H1 (cell line): ENCODE data around the gene FSCN2. TPM values are rescaled to one million over a fixed set of nuclear protein-coding genes. Genes with fewer than 3 reads are reported as not detected.
A peak's percentile ranks its signal among the peaks of the same experiment; 100 is the strongest.

Experiments
- CTCF ChIA-PET: fragments of 300-600 bp; sonication (Branson Sonifier 250); formaldehyde crosslinking; loops from one replicate; lab custom pipeline; 2021; ENCODE audit not compliant: partially characterized antibody; lab: Charles Lee
- POLR2A ChIA-PET: fragments of 300-600 bp; sonication (Branson Sonifier 250); formaldehyde crosslinking; loops from one replicate; lab custom pipeline; 2021; ENCODE audit warnings: inconsistent platforms; ENCODE audit not compliant: partially characterized antibody; lab: Charles Lee
- DNase-seq, 2 experiments: peaks; one replicate each; pipeline versions ENCODE4 v3.0.0 to v3.0.0-alpha.2; 2010 to 2022; ENCODE audit warnings: low spot score in 2 of 2, low read depth in 1 of 2, mixed read lengths in 1 of 2
- FAIRE-seq: peaks from 2 replicates; lab custom pipeline; 2011; peaks lifted over from hg19 to GRCh38; lab: Jason Lieb, UNC
- H2AFZ ChIP-seq: 2 replicates; pipeline ENCODE4 v1.8.1; 2012; ENCODE audit warnings: low read length, inconsistent platforms
- H2AK5ac ChIP-seq: 2 replicates; pipeline ENCODE4 v1.6.1; 2013; ENCODE audit warnings: low read depth, low read length
- H2BK120ac ChIP-seq: replicated peaks from 2 replicates; pipeline ENCODE3; 2013; ENCODE audit warnings: low read depth, low read length, inconsistent platforms
- H2BK12ac ChIP-seq: 2 replicates; pipeline ENCODE4 v1.6.1; 2013; ENCODE audit warnings: low read depth, low read length
- H2BK15ac ChIP-seq: 2 replicates; pipeline ENCODE4 v1.6.1; 2013; ENCODE audit warnings: low read length
- H2BK20ac ChIP-seq: 2 replicates; pipeline ENCODE4 v1.6.1; 2013; ENCODE audit warnings: low read length
- H2BK5ac ChIP-seq: 2 replicates; pipeline ENCODE4 v1.6.1; 2013; ENCODE audit warnings: low read depth, low read length
- H3K14ac ChIP-seq: 2 replicates; pipeline ENCODE4 v1.6.1; 2013; ENCODE audit warnings: inconsistent platforms; ENCODE audit not compliant: insufficient read length
- H3K18ac ChIP-seq: 2 replicates; pipeline ENCODE4 v1.6.1; 2013; ENCODE audit warnings: low read length; ENCODE audit errors: extremely low read depth
- H3K23ac ChIP-seq: 2 replicates; pipeline ENCODE4 v1.6.1; 2013; ENCODE audit warnings: inconsistent platforms; ENCODE audit not compliant: insufficient read length
- H3K23me2 ChIP-seq: 2 replicates; pipeline ENCODE4 v1.6.1; 2013; ENCODE audit warnings: low read depth, low read length
- H3K27ac ChIP-seq: 2 replicates; pipeline ENCODE4 v1.6.1; 2011; ENCODE audit warnings: low read depth, low read length, inconsistent platforms
- H3K27me3 ChIP-seq, 4 experiments: replicated peaks in 1 of 4; 1 replicate in 1 of 4; 2 replicates in 3 of 4; pipeline versions ENCODE4 v1.6.1 to v1.8.1; 2011 to 2013; ENCODE audit warnings: low read length in 3 of 4, mild to moderate bottlenecking in 3 of 4, inconsistent platforms in 2 of 4, mixed read lengths in 2 of 4, moderate library complexity in 1 of 4; ENCODE audit not compliant: control insufficient read depth in 3 of 4, insufficient read depth in 3 of 4; ENCODE audit errors: extremely low read depth in 1 of 4
- H3K36me3 ChIP-seq, 4 experiments: 2 replicates each; pipeline versions ENCODE4 v1.6.1 to v1.8.1; 2011 to 2013; ENCODE audit warnings: mild to moderate bottlenecking in 4 of 4, low read length in 3 of 4, moderate library complexity in 2 of 4, control low read depth in 1 of 4, inconsistent platforms in 1 of 4; ENCODE audit not compliant: insufficient read depth in 4 of 4, control insufficient read depth in 2 of 4
- H3K4ac ChIP-seq: replicated peaks from 2 replicates; pipeline ENCODE3; 2013; ENCODE audit warnings: low read length, low read depth, mixed read lengths, inconsistent platforms; ENCODE audit not compliant: insufficient read length
- H3K4me1 ChIP-seq, 4 experiments: replicated peaks in 1 of 4; 1 replicate in 1 of 4; 2 replicates in 3 of 4; pipeline versions ENCODE4 v1.6.1 to v1.8.1; 2011 to 2013; ENCODE audit warnings: low read length in 3 of 4, inconsistent platforms in 2 of 4, mixed read lengths in 1 of 4; ENCODE audit not compliant: insufficient read depth in 4 of 4, control insufficient read depth in 3 of 4
- H3K4me2 ChIP-seq, 2 experiments: 2 replicates each; pipeline versions ENCODE4 v1.6.1 to v1.8.1; 2011 to 2013; ENCODE audit warnings: low read depth in 2 of 2, low read length in 2 of 2, control low read depth in 1 of 2, inconsistent platforms in 1 of 2, mild to moderate bottlenecking in 1 of 2; ENCODE audit not compliant: insufficient read depth in 1 of 2
- H3K4me3 ChIP-seq, 4 experiments: fragments of 200-600, 300-600 bp in 1 of 4; sonication (generic), shearing (Covaris generic), sonication (Bioruptor Twin) in 1 of 4; 2 replicates each; pipeline versions ENCODE4 v1.5.1 to v1.8.1; 2011 to 2016; ENCODE audit warnings: low read length in 4 of 4, low read depth in 3 of 4, control low read depth in 2 of 4, inconsistent platforms in 2 of 4, mild to moderate bottlenecking in 2 of 4, mixed read lengths in 1 of 4, moderate library complexity in 1 of 4; ENCODE audit not compliant: insufficient read depth in 2 of 4; ENCODE audit errors: extremely low read depth in 1 of 4
- H3K56ac ChIP-seq: replicated peaks from 2 replicates; pipeline ENCODE3; 2013; ENCODE audit warnings: low read depth, mild to moderate bottlenecking, mixed read lengths, low read length, inconsistent platforms; ENCODE audit not compliant: insufficient read length
- H3K79me1 ChIP-seq: 2 replicates; pipeline ENCODE4 v1.6.1; 2013; ENCODE audit warnings: low read depth, low read length, control low read depth
- H3K79me2 ChIP-seq, 2 experiments: 2 replicates each; pipeline versions ENCODE4 v1.6.1 to v1.8.1; 2012 to 2013; ENCODE audit warnings: low read length in 2 of 2, mild to moderate bottlenecking in 2 of 2, inconsistent platforms in 1 of 2; ENCODE audit not compliant: insufficient read depth in 2 of 2, control insufficient read depth in 1 of 2
- H3K9ac ChIP-seq, 4 experiments: replicated peaks in 1 of 4; 1 replicate in 1 of 4; 2 replicates in 3 of 4; pipeline versions ENCODE4 v1.6.1 to v1.8.1; 2011 to 2013; ENCODE audit warnings: low read depth in 3 of 4, low read length in 3 of 4, control low read depth in 2 of 4, mild to moderate bottlenecking in 2 of 4, moderate library complexity in 2 of 4, inconsistent platforms in 1 of 4; ENCODE audit errors: extremely low read depth in 1 of 4
- H3K9me3 ChIP-seq, 2 experiments: 2 replicates each; pipeline versions ENCODE4 v1.6.1 to v1.8.1; 2012 to 2013; ENCODE audit warnings: mild to moderate bottlenecking in 2 of 2, moderate library complexity in 2 of 2, control low read depth in 1 of 2, inconsistent platforms in 1 of 2, low read depth in 1 of 2, low read length in 1 of 2, mixed read lengths in 1 of 2; ENCODE audit not compliant: insufficient read depth in 2 of 2
- H4K20me1 ChIP-seq, 2 experiments: replicated peaks in 1 of 2; 2 replicates each; pipeline versions ENCODE3 to v1.8.1; 2011 to 2013; ENCODE audit warnings: inconsistent platforms in 2 of 2, low read length in 2 of 2, mild to moderate bottlenecking in 1 of 2; ENCODE audit not compliant: insufficient read depth in 2 of 2, control insufficient read depth in 1 of 2
- H4K5ac ChIP-seq: 2 replicates; pipeline ENCODE4 v1.6.1; 2013; ENCODE audit warnings: low read length, low read depth, mixed read lengths, inconsistent platforms; ENCODE audit not compliant: insufficient read length
- H4K8ac ChIP-seq: 2 replicates; pipeline ENCODE4 v1.8.0; 2013; ENCODE audit warnings: mild to moderate bottlenecking, moderate library complexity, low read length, inconsistent platforms; ENCODE audit not compliant: insufficient read depth; ENCODE audit errors: extremely low read depth
- H4K91ac ChIP-seq: replicated peaks from 2 replicates; pipeline ENCODE3; 2013; ENCODE audit warnings: low read length, mixed read lengths, inconsistent platforms; ENCODE audit not compliant: insufficient read length
- CHD1 ChIP-seq: IDR thresholded peaks from 2 replicates; pipeline ENCODE4 v1.6.1; 2012; ENCODE audit warnings: low read depth, low read length, improper control_type of control experiment
- FOSL1 ChIP-seq: IDR thresholded peaks from 2 replicates; pipeline ENCODE4 v1.6.1; 2011; ENCODE audit warnings: mild to moderate bottlenecking, low read depth, low read length, moderate library complexity; ENCODE audit not compliant: insufficient read depth
- HDAC2 ChIP-seq, 2 experiments: fragments of 300-600 bp in 1 of 2; sonication (generic) in 1 of 2; IDR thresholded peaks; 2 replicates each; pipeline ENCODE4 v1.6.1; 2011 to 2012; ENCODE audit warnings: low read depth in 2 of 2, low read length in 2 of 2, mild to moderate bottlenecking in 2 of 2, moderate library complexity in 2 of 2, borderline replicate concordance in 1 of 2, inconsistent platforms in 1 of 2
- NRF1 ChIP-seq: IDR thresholded peaks from 2 replicates; pipeline ENCODE4 v1.6.1; 2011; ENCODE audit warnings: mild to moderate bottlenecking, low read depth, low read length, improper control_type of control experiment
- RNF2 ChIP-seq: fragments of 200-900, 300-1000 bp; sonication (generic); IDR thresholded peaks from 2 replicates; pipeline ENCODE4 v1.7.1; 2016; ENCODE audit warnings: borderline replicate concordance, low read depth, mild to moderate bottlenecking, antibody characterized with exemption, low read length; ENCODE audit not compliant: poor library complexity, severe bottlenecking; ENCODE audit errors: missing control alignments
- WGBS, 2 experiments: shearing (Covaris generic) in 1 of 2; methylation state at CpG; one replicate each; pipeline versions ENCODE4 v1.1.6 to v1.1.7; 2013 to 2015; ENCODE audit warnings: low lambda C conversion rate in 2 of 2, mixed read lengths in 2 of 2, inconsistent platforms in 1 of 2, low coverage in 1 of 2, missing lambda C conversion rate in 1 of 2; ENCODE audit not compliant: insufficient replicate concordance in 2 of 2, insufficient coverage in 1 of 2, insufficient read length in 1 of 2; ENCODE audit errors: extremely low coverage in 1 of 2, missing lambda C conversion rate in 1 of 2; 5-methylcytosine and 5-hydroxymethylcytosine counted together
- polyA plus RNA-seq, 7 experiments: library from polyadenylated mRNA; depleted of rRNA in 3 of 7; stranded (reverse) in 5 of 7; unstranded in 2 of 7; fragments of >200 nt in 5 of 7; fragments of 200-250 nt in 2 of 7; gene quantifications; 1 replicate in 5 of 7; 2 replicates in 1 of 7; 4 replicates in 1 of 7; pipeline versions ENCODE4 v1.2.1 to v1.2.3, GENCODE V29; 2011 to 2013; ENCODE audit warnings: missing spikeins in 2 of 7, mixed read lengths in 2 of 7
- total RNA-seq: library from RNA; stranded (reverse); fragmentation: NEBNext Ultra II Directional; extraction: Animal tissue kit (Norgen Biotek cat#: 25700); gene quantifications from 2 replicates; pipeline ENCODE4 v1.2.1, GENCODE V29; 2021

FSCN2 gene
- total and polyA plus RNA-seq, 2 of the 8 experiments (the other 6 are each of a cell fraction or from before 2014, with no cell fraction given), result 0.18 to 0.30 TPM

- no peaks in the 10 kb centered on the region for H3K9me3 ChIP-seq
- peaks cover 7 to 15% of the 10 kb centered on the region in 2 experiments for H4K20me1 ChIP-seq
- FAIRE-seq (no peak), DNase-seq (no peak)
- H3K27me3 ChIP-seq, result peaks cover 0 to 33% (median 22%) of the 10 kb centered on the region in 4 experiments; a peak in 5 of 7 replicates
- 93% methylated on average over 4 of the region's 4 CpGs; no CpG with 5 or more reads in 1 of the 2 experiments for WGBS, 2 experiments
- no peak overlapping the region for H2BK15ac ChIP-seq
- peaks cover 5% of the 10 kb centered on the region; the same call in 1 of the 2 replicates for H3K79me1 ChIP-seq
- no peak overlapping the region for H3K27ac ChIP-seq
- no peak overlapping the region for H3K9ac ChIP-seq
- peaks cover 3 to 7% (median 5%) of the 10 kb centered on the region in 4 experiments; a peak in 6 of 8 replicates for H3K36me3 ChIP-seq
- no peak overlapping the region for H4K8ac ChIP-seq
- no peak overlapping the region for H2BK12ac ChIP-seq
- ChIA-PET POLR2A (interaction anchor here (1.2 to 30.5 kb wide), 6 partner anchors 9 to 206 kb away, joined by 4 to 1004 read pairs (median 8); partner anchors contain the start of genes ACTG1 and FSCN2), CTCF (interaction anchor here (0.6 to 5.2 kb wide), 5 partner anchors 9 to 214 kb away, joined by 3 to 33 read pairs (median 3); partner anchors contain the start of gene FSCN2)
- H3K4me1 ChIP-seq, result peaks cover 0 to 46% (median 25%) of the 10 kb centered on the region in 4 experiments; a peak in 6 of 7 replicates
- no peak overlapping the region for H4K5ac ChIP-seq
- H3K23ac ChIP-seq, result no peak overlapping the region
- no peak overlapping the region for H2BK5ac ChIP-seq
- 0 out of 2 replicates have a peak overlapping the region, but pooled peaks have one; percentile 65 for H2AK5ac ChIP-seq
- H3K79me2 ChIP-seq, result peaks cover 10 to 24% of the 10 kb centered on the region in 2 experiments
- H2BK20ac ChIP-seq, result no peak overlapping the region
- H2AFZ ChIP-seq, result no peak overlapping the region
- H3K56ac ChIP-seq, result no peak overlapping the region
- H3K23me2 ChIP-seq, result peaks cover 26% of the 10 kb centered on the region
- no peak overlapping the region for H3K14ac ChIP-seq
- H3K4me3 ChIP-seq, result 0 out of 8 replicates have a peak overlapping the region, but pooled peaks of 1 of the 4 experiments have one; percentile 73
- TF ChIP-seq CHD1 (no peak), HDAC2 (IDR thresholded peaks at IDR 0.05; ENCODE audit: borderline replicate concordance in 1 of 2, low read depth in 2 of 2, low read length in 2 of 2) (no peak), NRF1 (no peak), FOSL1 (no peak), RNF2 (no peak)
- no peak overlapping the region for H2BK120ac ChIP-seq
- H3K4me2 ChIP-seq, result peak overlapping the region; percentile 75 to 85; a peak in 1 of 4 replicates
- H3K18ac ChIP-seq, result no peak overlapping the region
- H3K4ac ChIP-seq, result no peak overlapping the region
- H4K91ac ChIP-seq, result no peak overlapping the region
Observed at GRCh38 chr17:81516439-81516838, 11.7 kb upstream of the FSCN2 start.
